ENCODE measurements around the gene OR51M1. TPM values are rescaled to one million over a fixed set of nuclear protein-coding genes. Genes with fewer than 3 reads are reported as not detected.
"Not testable (repeated sequence)": the region's sequence is repeated elsewhere in the genome, so short reads cannot be mapped to it uniquely, and the experiment has no call there.

Gene OR51M1
- total RNA-seq, 1 donor from 2014 or later, result not detected

DNA sequence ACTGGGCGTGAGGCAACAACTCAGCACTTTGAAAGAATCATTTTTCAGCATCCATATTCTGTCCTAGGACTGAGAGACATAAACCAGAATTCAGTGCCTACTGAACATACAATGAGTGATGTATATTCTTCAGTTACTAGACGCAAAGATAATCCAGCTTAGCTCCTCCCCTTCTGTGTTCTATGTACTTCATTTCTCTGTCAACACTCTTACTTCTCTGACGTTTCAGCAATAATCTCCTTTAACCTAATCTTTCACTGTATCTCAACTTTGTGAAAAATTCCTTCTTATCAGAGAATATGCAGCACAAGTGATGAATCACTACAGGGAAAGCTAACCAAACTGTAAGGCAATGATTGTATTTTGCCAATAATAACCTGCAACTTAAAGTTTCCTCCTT, 37.8 kb upstream of the OR51M1 start:
- H3K27ac Mint-ChIP-seq (ENCODE audit: unreplicated experiment), result no peak overlapping the region
- H3K4me1 Mint-ChIP-seq, result no peaks in the 10 kb centered on the region
- DNase-seq (ENCODE audit: low read depth, low spot score), result no peak
- H3K27me3 Mint-ChIP-seq (ENCODE audit: low read depth), result peaks cover 37% of the 10 kb centered on the region
- no peak overlapping the region for H3K4me3 Mint-ChIP-seq
- no peaks in the 10 kb centered on the region for H3K36me3 Mint-ChIP-seq (ENCODE audit: low read depth)
- no peaks in the 10 kb centered on the region for H3K9me3 Mint-ChIP-seq
- TF ChIP-seq, protein P1, sequence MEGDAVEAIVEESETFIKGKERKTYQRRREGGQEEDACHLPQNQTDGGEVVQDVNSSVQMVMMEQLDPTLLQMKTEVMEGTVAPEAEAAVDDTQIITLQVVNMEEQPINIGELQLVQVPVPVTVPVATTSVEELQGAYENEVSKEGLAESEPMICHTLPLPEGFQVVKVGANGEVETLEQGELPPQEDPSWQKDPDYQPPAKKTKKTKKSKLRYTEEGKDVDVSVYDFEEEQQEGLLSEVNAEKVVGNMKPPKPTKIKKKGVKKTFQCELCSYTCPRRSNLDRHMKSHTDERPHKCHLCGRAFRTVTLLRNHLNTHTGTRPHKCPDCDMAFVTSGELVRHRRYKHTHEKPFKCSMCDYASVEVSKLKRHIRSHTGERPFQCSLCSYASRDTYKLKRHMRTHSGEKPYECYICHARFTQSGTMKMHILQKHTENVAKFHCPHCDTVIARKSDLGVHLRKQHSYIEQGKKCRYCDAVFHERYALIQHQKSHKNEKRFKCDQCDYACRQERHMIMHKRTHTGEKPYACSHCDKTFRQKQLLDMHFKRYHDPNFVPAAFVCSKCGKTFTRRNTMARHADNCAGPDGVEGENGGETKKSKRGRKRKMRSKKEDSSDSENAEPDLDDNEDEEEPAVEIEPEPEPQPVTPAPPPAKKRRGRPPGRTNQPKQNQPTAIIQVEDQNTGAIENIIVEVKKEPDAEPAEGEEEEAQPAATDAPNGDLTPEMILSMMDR (conservative IDR thresholded peaks at IDR 0.05), result no peak

DNA sequence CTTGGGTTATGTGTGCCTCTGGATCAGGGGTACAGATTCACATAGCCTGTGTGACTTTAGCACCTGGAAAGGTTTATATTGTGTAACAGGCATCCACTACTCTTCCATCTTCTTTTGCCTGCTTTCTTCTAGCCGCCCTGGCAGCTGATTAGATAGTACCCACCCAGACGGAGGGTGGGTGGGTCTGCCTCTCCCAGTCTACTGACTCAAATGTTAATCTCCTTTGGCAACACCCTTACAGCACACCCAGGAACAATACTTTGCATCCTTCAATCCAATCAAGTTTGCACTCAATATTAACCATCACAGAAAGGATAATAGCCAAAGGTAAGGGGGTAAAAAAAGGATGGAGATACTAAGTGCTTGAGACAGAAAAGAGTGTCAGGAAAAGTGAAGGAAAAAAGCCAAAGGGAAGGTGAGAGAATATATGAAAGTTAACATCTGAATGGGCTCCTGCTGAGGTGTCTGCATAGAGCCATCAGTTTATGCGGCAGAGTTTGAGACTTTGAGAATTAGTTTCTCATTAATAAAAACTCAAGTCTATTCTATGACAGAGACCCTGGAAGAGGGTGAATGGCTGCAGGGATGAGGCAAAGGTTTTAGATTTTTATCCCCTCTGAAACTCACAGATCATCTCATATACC, 34.9 kb upstream of the OR51M1 start:
- Mint-ChIP-seq H3K9me3 (no peaks in the 10 kb centered on the region), H3K4me1 (no peaks in the 10 kb centered on the region), H3K36me3 (ENCODE audit: low read depth) (no peaks in the 10 kb centered on the region), H3K4me3 (no peak overlapping the region), H3K27ac (ENCODE audit: unreplicated experiment) (no peak overlapping the region), H3K27me3 (ENCODE audit: low read depth) (peaks cover 43% of the 10 kb centered on the region)
- TF ChIP-seq, protein P1 (conservative IDR thresholded peaks at IDR 0.05), result no peak
- no peak for DNase-seq (ENCODE audit: low read depth, low spot score)

DNA sequence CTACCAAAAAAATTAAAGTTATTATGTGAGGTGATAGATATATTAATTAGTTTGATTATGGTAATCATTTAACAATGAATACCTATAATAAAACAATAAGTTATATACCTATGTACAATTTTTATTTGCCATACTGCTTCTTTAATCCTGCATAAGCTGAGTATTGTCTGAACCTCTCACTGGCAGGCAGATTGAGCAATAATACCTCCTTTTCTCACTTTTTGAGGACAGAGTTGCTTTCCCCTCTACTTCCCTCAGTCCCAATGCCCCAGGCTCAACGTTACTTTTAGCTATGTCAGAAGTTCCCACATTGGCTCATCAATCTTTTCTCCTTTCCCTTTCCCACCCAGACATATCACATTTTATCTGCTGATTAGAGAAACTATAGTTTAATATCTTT, 34.1 kb upstream of the OR51M1 start:
- no peaks in the 10 kb centered on the region for H3K36me3 Mint-ChIP-seq (ENCODE audit: low read depth)
- no peaks in the 10 kb centered on the region for H3K9me3 Mint-ChIP-seq
- TF ChIP-seq, protein P1 (conservative IDR thresholded peaks at IDR 0.05), result no peak
- H3K27me3 Mint-ChIP-seq (ENCODE audit: low read depth), result peaks cover 43% of the 10 kb centered on the region
- no peaks in the 10 kb centered on the region for H3K4me1 Mint-ChIP-seq
- H3K4me3 Mint-ChIP-seq, result no peak overlapping the region
- no peak overlapping the region for H3K27ac Mint-ChIP-seq (ENCODE audit: unreplicated experiment)
- no peak for DNase-seq (ENCODE audit: low read depth, low spot score)

DNA sequence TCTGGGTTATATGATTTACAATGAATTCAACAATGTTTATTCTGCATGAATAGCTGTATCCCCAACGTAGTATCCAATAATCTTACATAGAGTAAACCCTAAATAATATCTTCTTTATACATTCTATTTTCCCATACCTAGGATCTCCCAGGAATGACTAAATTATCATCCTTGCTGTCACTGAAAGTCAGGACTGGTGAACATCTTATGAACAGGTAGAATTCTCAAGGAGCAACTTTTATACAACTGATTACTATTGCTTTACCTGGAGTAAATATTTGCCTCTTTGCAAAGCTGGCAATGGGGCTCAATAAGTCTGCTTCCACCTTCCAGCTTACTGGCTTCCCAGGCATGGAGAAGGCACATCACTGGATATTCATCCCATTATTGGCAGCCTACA, 32.4 kb upstream of the OR51M1 start, which contains the start of gene OR51B6:
Gene OR51B6 (plus strand): TSS at position 301 of the 400 bp plus-strand sequence. CDS start 0 bp downstream, at position 301.
- no peaks in the 10 kb centered on the region for H3K36me3 Mint-ChIP-seq (ENCODE audit: low read depth)
- DNase-seq (ENCODE audit: low read depth, low spot score), result no peak
- H3K27me3 Mint-ChIP-seq (ENCODE audit: low read depth), result peaks cover 33% of the 10 kb centered on the region
- no peak within 1 kb of the TSS for H3K27ac Mint-ChIP-seq (ENCODE audit: unreplicated experiment)
- no peak within 1 kb of the TSS for H3K4me3 Mint-ChIP-seq
- TF ChIP-seq, protein P1 (conservative IDR thresholded peaks at IDR 0.05), result no peak
- H3K4me1 Mint-ChIP-seq, result no peaks in the 10 kb centered on the region
- no peaks in the 10 kb centered on the region for H3K9me3 Mint-ChIP-seq

DNA sequence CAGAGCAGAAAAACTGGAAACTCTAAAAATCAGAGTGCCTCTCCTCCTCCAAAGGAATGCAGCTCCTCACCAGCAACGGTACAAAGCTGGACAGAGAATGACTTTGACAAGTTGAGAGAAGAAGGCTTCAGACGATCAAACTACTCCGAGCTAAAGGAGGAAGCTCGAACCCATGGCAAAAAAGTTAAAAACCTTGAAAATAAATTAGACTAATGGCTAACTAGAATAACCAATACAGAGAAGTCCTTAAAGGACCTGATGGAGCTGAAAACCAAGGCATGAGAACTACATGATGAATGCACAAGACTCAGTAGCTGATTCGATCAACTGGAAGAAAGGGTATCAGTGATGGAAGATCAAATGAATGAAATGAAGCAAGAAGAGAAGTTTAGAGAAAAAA, 27.6 kb upstream of the OR51M1 start:
- H3K9me3 Mint-ChIP-seq; H3K36me3 Mint-ChIP-seq (ENCODE audit: low read depth); H3K27me3 Mint-ChIP-seq (ENCODE audit: low read depth); H3K4me1 Mint-ChIP-seq; DNase-seq (ENCODE audit: low read depth, low spot score); H3K27ac Mint-ChIP-seq (ENCODE audit: unreplicated experiment); H3K4me3 Mint-ChIP-seq: not testable (repeated sequence)

DNA sequence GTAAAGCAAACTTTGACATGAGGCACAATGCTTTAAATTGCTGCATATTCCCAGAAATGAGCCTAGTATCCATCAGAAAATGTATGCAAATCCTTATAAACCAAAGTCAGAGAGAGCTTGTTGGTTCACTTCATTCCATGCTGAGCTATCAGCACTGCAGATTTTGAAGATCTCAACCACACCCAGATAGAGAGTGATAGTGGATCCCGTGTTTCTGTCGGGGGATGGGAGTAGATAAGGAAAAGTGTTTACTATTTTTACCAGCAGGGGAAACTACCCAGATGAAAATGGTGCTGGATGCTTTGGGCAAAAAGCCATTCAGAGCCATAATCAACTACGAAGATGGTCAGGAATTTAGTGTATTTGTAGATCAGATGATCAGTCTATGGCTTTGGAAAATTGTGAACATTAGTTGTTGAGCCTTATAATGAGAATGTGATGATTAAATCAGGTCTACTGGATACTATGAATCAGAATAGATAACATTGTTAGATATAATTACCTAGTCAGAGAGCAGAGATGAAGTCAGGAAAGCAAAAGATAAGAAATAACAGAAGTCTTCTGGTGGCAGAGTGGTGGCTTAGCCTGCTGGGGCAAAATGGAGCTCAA, 21.5 kb upstream of the OR51M1 start:
- TF ChIP-seq, protein P1 (conservative IDR thresholded peaks at IDR 0.05), result no peak
- no peak overlapping the region for H3K27ac Mint-ChIP-seq (ENCODE audit: unreplicated experiment)
- no peaks in the 10 kb centered on the region for H3K36me3 Mint-ChIP-seq (ENCODE audit: low read depth)
- H3K4me1 Mint-ChIP-seq, result no peaks in the 10 kb centered on the region
- H3K27me3 Mint-ChIP-seq (ENCODE audit: low read depth), result peaks cover 4% of the 10 kb centered on the region
- H3K4me3 Mint-ChIP-seq, result no peak overlapping the region
- DNase-seq (ENCODE audit: low read depth, low spot score), result no peak
- H3K9me3 Mint-ChIP-seq, result peaks cover 3% of the 10 kb centered on the region

All from neural crest cell (in vitro differentiated cells).